C4-2B (cell line): Measurements from ENCODE around the gene SLC24A4.

ENCODE experiments used
- H3K27ac ChIP-seq: fragments of 450-650 bp; 2 replicates; pipeline ENCODE4 v1.5.1; 2017
- ZFX ChIP-seq: fragments of 450-650 bp; IDR thresholded peaks from 2 replicates; pipeline ENCODE4 v1.6.1; 2017
- TF ChIP-seq, protein P1 (sequence below): fragments of 450-650 bp; conservative IDR thresholded peaks from 2 replicates; pipeline ENCODE4 v1.5.1; 2017; ENCODE audit warnings: mild to moderate bottlenecking

The SLC24A4 gene

DNA sequence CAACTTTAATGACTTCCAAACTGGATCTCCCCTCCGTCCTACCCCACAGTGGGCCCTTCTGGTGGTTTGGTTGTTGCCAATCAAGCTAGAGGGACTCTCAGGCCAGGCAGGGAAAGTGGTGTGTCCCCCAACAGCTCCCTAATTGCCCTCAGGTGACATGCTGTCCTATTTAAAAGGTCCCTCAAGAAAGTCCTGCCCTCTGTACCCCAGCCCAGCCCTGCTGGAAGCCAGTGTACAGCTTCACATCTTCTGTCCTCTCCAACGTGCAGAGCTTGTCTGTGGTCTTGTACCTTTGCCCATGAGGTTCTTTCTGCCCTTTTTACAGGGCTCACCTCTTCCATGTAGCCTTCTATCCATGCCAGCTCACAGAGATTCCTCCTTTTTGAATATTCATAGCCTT lies 194.8 kb downstream of the SLC24A4 start:
- H3K27ac ChIP-seq: no peak overlapping the region
- TF ChIP-seq, protein P1, sequence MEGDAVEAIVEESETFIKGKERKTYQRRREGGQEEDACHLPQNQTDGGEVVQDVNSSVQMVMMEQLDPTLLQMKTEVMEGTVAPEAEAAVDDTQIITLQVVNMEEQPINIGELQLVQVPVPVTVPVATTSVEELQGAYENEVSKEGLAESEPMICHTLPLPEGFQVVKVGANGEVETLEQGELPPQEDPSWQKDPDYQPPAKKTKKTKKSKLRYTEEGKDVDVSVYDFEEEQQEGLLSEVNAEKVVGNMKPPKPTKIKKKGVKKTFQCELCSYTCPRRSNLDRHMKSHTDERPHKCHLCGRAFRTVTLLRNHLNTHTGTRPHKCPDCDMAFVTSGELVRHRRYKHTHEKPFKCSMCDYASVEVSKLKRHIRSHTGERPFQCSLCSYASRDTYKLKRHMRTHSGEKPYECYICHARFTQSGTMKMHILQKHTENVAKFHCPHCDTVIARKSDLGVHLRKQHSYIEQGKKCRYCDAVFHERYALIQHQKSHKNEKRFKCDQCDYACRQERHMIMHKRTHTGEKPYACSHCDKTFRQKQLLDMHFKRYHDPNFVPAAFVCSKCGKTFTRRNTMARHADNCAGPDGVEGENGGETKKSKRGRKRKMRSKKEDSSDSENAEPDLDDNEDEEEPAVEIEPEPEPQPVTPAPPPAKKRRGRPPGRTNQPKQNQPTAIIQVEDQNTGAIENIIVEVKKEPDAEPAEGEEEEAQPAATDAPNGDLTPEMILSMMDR: no peak
- no peak for TF ChIP-seq ZFX

DNA sequence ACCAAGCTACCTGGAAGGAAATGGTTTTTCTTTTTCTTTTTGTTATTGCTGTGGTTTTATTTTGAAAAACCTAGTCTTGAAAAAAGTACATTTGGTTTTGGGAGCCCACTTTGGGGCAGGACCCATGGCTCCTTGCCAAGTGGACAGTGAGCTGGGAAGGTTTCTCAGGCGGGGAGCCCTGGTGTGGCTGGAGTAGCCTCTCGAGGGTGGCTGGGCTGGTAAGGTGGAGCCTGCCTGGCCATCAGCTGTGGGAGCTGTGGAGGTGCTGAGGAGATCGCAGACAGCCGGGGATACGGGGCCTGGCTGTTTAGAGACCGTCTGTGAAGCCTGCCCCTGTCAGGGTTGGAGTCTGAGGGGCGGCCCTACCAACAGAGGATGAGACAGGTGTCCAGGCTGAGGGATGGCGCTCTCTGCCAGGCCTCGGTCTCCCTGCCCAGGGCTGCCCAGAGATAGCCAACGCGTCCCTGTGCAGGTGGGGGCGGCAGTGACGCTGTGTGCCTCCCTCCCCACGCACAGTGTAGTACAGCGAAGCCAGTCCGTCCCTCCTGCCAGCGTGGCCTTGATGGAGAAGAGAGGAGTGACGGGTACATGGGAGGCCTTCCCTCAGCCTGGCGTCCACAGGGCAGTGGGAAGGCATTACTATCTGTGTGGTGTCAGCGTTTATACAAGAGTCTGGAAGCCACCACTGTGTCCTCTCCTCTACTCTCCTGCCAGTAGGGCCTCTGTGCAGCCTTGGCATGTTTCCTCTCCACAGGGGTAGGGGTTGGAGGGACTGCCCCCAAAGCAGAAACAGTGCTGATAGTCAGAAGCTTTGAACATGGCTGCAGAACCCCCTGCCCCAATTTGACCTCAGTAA lies 196.5 kb downstream of the SLC24A4 start:
- no peak for TF ChIP-seq ZFX
- TF ChIP-seq, protein P1: no peak
- H3K27ac ChIP-seq: no peak overlapping the region

DNA sequence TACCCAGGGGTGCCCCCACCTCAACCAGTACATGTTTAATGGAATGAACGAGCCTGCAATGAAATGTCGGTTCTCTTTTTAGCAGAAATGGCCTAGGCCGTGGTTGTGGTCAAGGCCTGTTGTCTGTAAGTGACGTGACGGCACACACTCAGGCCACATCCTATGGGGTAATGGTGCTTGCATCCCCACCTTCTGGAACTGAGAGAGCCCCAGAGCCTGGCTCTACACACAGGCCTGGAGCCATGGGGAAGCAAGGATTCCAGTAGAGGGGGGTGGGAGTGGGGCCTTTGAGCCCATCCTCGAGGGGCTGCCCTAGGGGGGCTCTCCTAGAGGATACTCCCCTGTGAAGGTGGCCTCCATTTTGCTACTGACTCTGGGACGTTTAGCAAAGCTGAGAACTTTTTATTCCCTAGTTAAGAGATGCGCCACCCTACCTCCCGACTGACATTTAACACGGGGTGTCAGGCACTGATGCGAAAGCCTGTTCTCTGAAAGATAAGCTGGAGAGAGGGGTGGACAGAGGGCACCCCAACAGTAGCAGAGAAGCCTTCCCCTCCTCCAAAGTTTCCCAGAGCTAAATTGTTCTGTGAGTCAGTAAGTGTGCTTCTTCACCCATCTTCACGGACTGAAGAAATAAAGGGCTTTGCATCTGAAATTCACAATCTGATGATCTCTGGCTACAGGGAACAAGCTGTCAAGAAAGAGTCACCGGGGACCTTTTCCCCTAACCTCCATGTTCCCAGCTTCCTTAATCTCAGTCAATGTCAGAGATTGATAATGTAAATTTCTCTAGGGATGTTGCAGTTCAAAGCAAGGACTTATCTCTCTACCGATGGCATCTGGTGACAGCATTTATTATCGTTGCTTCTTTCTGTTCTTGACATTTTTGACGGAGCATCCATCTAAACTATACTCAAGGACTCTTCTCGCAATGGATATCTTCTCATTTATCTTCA lies 197.4 kb downstream of the SLC24A4 start:
- H3K27ac ChIP-seq: no peak overlapping the region
- TF ChIP-seq ZFX: no peak
- TF ChIP-seq, protein P1: no peak

DNA sequence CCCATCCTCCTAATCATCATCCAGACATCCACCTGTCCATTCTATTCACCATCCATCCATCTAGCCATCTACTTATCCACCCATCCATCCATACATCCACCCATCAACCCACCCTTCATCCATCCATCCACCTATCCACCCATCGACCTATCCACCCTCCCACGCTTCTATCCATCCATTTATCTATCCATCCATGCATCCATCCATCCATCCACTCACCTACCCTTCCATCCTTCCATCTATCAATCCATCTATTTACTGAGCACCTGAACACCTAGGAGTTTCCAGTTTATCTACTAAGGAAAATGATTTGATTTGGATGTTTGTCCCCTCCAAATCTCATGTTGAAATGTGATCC lies 198.1 kb downstream of the SLC24A4 start:
- H3K27ac ChIP-seq: no peak overlapping the region
- TF ChIP-seq, protein P1: no peak
- no peak for TF ChIP-seq ZFX

DNA sequence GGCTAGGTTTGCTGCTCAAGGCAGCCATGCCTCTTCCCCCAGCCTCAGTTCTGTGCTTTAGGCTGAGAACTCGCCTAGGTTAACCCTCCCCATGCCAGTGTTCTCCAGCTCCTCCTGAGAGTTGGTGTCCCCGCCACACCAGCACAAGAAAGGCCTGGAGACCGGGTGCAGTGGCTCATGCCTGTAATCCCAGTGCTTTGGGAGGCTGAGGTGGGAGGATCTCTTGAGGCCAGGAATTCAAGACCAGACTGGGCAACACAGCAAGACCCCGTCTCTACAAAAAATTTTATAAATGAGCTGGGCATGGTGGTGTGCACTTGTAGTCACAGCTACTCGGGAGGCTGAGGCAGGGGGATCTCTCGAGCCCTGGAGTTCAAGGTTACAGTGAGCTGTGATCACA lies 200.8 kb downstream of the SLC24A4 start:
- no peak for TF ChIP-seq ZFX
- TF ChIP-seq, protein P1: no peak
- H3K27ac ChIP-seq: no peak overlapping the region

DNA sequence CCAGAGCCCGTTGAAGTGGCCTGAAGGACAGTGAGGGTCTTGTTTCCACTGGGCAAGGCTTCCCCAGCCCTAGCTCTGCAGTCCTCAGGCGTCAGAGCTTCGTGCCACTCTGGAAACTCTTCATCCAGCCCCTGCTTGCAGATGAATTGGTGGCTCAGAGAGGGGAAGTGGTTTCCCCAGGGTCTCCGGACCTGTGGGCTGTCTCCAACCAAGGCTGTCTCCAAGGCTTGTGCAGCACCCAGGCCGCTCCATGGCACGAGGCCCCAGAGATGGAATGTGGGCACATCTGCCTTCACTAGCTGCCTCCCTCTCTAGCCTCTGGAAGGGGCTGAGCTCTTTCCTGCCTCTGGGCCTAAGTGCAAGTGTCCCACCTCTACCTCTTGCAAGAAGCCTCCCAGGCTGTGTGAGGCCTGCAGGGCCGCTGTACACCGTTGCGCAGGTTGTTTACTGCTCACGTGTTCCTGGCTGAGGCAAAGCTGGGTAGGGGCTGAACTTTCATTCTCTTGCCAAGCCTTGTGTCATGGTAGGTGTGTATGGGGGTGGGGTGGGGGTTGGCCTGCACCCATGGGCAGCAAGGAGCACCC lies 201.7 kb downstream of the SLC24A4 start:
- TF ChIP-seq ZFX: no peak
- TF ChIP-seq, protein P1: no peak
- H3K27ac ChIP-seq: no peak overlapping the region
